GM23338 (cell line): Measurements from ENCODE around the gene FANCG. TPM values are rescaled to one million over a fixed set of nuclear protein-coding genes. Genes with fewer than 3 reads are reported as not detected.

ENCODE experiments used
- ATAC-seq: fragments of 200-7000 bp; cut with Tn5 transposase; 3 replicates; pipeline ENCODE4 v1.9.1; 2020
- DNase-seq: peaks from one replicate; pipeline ENCODE4 v3.0.0-alpha.2; 2015; ENCODE audit warnings: low spot score
- H2AFZ ChIP-seq: fragments of 200-600 bp; sonication (generic); 2 replicates; pipeline ENCODE4 v1.8.0; 2016; ENCODE audit warnings: antibody characterized with exemption, mild to moderate bottlenecking, moderate library complexity
- H3F3A ChIP-seq: fragments of 200-600 bp; sonication (generic); replicated peaks from 2 replicates; pipeline ENCODE4 v1.8.0; 2017; ENCODE audit warnings: antibody characterized with exemption, mixed run types, low read depth
- H3K27ac ChIP-seq: fragments of 200-600 bp; sonication (generic); 2 replicates; pipeline ENCODE4 v1.6.1; 2016; ENCODE audit warnings: low read depth
- H3K27me3 ChIP-seq: fragments of 200-600 bp; sonication (generic); 2 replicates; pipeline ENCODE4 v1.8.0; 2016; ENCODE audit warnings: mild to moderate bottlenecking, mixed run types, moderate library complexity; ENCODE audit not compliant: insufficient read depth
- H3K36me3 ChIP-seq: fragments of 200-600 bp; sonication (generic); 2 replicates; pipeline ENCODE4 v1.8.0; 2016; ENCODE audit warnings: mild to moderate bottlenecking; ENCODE audit not compliant: insufficient read depth
- H3K4me1 ChIP-seq: fragments of 200-600 bp; sonication (generic); 2 replicates; pipeline ENCODE4 v1.8.0; 2016; ENCODE audit warnings: mild to moderate bottlenecking, moderate library complexity; ENCODE audit not compliant: insufficient read depth
- H3K4me2 ChIP-seq: fragments of 200-600 bp; sonication (generic); 2 replicates; pipeline ENCODE4 v1.7.1; 2017; ENCODE audit warnings: mixed run types
- H3K4me3 ChIP-seq: fragments of 200-600 bp; sonication (generic); 2 replicates; pipeline ENCODE4 v1.6.1; 2016; ENCODE audit warnings: mixed run types
- H3K79me2 ChIP-seq: fragments of 200-600 bp; sonication (generic); replicated peaks from 2 replicates; pipeline ENCODE4 v1.8.0; 2017; ENCODE audit warnings: mild to moderate bottlenecking; ENCODE audit not compliant: insufficient read depth
- H3K9me2 ChIP-seq: fragments of 200-600 bp; sonication (generic); 2 replicates; pipeline ENCODE4 v1.8.0; 2017; ENCODE audit not compliant: insufficient read depth
- H4K20me1 ChIP-seq: fragments of 200-600 bp; sonication (generic); replicated peaks from 2 replicates; pipeline ENCODE4 v1.8.0; 2017; ENCODE audit warnings: mild to moderate bottlenecking; ENCODE audit not compliant: insufficient read depth
- H3K27ac Mint-ChIP-seq: 2 replicates; pipeline ENCODE4 v1.8.0; 2020; ENCODE audit warnings: inconsistent platforms, mild to moderate bottlenecking, moderate library complexity, mixed read lengths
- H3K27me3 Mint-ChIP-seq: 3 replicates; pipeline ENCODE4 v1.8.0; 2022; ENCODE audit warnings: low read depth, mild to moderate bottlenecking, moderate library complexity, mixed read lengths, inconsistent platforms; ENCODE audit not compliant: insufficient read depth, poor library complexity
- H3K36me3 Mint-ChIP-seq: 3 replicates; pipeline ENCODE4 v1.8.0; 2021; ENCODE audit warnings: low read depth, mild to moderate bottlenecking, inconsistent platforms, moderate library complexity, mixed read lengths
- H3K4me1 Mint-ChIP-seq: 3 replicates; pipeline ENCODE4 v1.8.0; 2020; ENCODE audit warnings: mild to moderate bottlenecking, inconsistent platforms, mixed read lengths
- H3K4me3 Mint-ChIP-seq: 3 replicates; pipeline ENCODE4 v1.8.0; 2021; ENCODE audit warnings: moderate library complexity, mild to moderate bottlenecking, inconsistent platforms, mixed read lengths
- H3K9me3 Mint-ChIP-seq: 3 replicates; pipeline ENCODE4 v1.8.0; 2020; ENCODE audit warnings: moderate library complexity, mild to moderate bottlenecking, inconsistent platforms, mixed read lengths
- CREB1 ChIP-seq: fragments of 250-450 bp; sonication (Bioruptor Pico); IDR thresholded peaks from 2 replicates; pipeline ENCODE4 v1.5.0; 2020; ENCODE audit warnings: low read depth, mild to moderate bottlenecking, moderate library complexity
- EZH2phosphoT487 ChIP-seq: fragments of 200-600 bp; sonication (generic); IDR thresholded peaks from one replicate; pipeline ENCODE4 v1.8.1; 2018; ENCODE audit warnings: antibody characterized with exemption; ENCODE audit not compliant: unreplicated experiment
- JUNB ChIP-seq: IDR thresholded peaks from one replicate; pipeline ENCODE4 v1.6.1; 2016; ENCODE audit warnings: antibody characterized with exemption; ENCODE audit not compliant: unreplicated experiment
- POLR2AphosphoS5 ChIP-seq: IDR thresholded peaks from 2 replicates; pipeline ENCODE4 v1.6.1; 2016; ENCODE audit warnings: antibody characterized with exemption, low read depth
- STAT1 ChIP-seq: IDR thresholded peaks from one replicate; pipeline ENCODE4 v1.6.1; 2016; ENCODE audit warnings: antibody characterized with exemption; ENCODE audit not compliant: unreplicated experiment
- ZNF114 ChIP-seq: fragments of 250-450 bp; sonication (Bioruptor Pico); IDR thresholded peaks from 2 replicates; pipeline ENCODE4 v1.5.0; 2020; ENCODE audit warnings: mild to moderate bottlenecking, moderate library complexity
- polyA plus RNA-seq: library from polyadenylated mRNA; unstranded; fragments of >200 nt; fragmentation: Nextera tagmentation; extraction: Ambion mirVana; gene quantifications from 2 replicates; pipeline ENCODE4 v1.2.1, GENCODE V29; 2016
- total RNA-seq: library from RNA; depleted of rRNA; stranded (reverse); fragments of >200 nt; shearing (Covaris generic); gene quantifications from 2 replicates; pipeline ENCODE4 v1.2.3, GENCODE V29; 2014
- TF ChIP-seq, protein P1 (sequence below): fragments of 250-450 bp; sonication (Bioruptor Pico); IDR thresholded peaks from 2 replicates; pipeline ENCODE4 v1.5.0; 2020; ENCODE audit warnings: mild to moderate bottlenecking, moderate library complexity

FANCG gene
- total and polyA plus RNA-seq, 2 experiments from 2014 or later: 53.8 to 56.2 TPM

DNA sequence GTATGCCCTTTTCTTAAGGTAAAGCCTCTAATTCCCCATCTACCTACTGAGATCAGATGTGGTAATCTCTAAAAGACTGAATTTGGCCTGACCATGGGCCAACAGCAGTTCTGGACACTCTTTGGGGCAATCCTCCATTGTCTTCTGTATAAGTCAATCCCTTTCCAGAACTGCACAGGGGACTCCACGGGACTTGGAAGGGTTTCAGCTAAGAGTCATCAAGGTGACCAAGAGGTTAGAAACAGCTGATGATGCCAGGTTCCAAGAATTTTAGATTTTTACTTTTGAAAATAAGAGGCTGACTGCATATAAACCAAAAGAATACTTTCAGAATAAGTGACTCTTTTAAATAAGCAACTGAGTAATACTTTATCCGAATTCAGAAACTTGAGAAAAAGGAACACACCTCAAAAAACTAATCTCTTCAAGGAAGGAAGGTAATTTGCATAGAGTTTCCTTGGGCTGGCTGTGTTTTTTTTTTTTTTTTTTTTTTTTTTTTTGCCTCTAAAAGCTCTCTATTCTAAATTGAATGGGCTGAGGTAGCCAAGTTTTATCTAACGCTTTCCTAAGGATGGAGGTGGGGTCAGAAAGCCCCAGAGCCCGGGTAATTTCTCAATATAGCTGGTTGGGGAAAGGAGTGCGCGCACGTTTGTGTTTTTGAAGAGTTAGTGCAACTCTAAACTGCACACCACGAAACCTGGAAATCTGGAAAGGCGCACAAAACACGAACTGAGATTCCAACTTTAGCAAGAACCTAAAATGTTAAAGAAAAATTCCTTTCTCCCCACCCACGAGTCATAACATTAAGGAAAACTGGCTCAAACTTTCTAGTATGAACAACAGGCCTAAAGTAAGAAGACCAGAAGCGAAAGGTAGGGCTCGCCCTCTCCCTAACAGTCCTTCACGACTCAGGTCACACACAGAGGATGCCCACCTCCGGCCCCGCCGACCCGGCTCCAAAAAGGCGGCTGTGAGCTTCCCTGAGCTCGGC is 8.6 kb downstream of the FANCG start (continued):
- TF ChIP-seq EZH2phosphoT487 (no peak), JUNB (no peak), CREB1 (CRISPR knock-in tag) (no peak), POLR2AphosphoS5 (no peak)
- TF ChIP-seq, protein P1, sequence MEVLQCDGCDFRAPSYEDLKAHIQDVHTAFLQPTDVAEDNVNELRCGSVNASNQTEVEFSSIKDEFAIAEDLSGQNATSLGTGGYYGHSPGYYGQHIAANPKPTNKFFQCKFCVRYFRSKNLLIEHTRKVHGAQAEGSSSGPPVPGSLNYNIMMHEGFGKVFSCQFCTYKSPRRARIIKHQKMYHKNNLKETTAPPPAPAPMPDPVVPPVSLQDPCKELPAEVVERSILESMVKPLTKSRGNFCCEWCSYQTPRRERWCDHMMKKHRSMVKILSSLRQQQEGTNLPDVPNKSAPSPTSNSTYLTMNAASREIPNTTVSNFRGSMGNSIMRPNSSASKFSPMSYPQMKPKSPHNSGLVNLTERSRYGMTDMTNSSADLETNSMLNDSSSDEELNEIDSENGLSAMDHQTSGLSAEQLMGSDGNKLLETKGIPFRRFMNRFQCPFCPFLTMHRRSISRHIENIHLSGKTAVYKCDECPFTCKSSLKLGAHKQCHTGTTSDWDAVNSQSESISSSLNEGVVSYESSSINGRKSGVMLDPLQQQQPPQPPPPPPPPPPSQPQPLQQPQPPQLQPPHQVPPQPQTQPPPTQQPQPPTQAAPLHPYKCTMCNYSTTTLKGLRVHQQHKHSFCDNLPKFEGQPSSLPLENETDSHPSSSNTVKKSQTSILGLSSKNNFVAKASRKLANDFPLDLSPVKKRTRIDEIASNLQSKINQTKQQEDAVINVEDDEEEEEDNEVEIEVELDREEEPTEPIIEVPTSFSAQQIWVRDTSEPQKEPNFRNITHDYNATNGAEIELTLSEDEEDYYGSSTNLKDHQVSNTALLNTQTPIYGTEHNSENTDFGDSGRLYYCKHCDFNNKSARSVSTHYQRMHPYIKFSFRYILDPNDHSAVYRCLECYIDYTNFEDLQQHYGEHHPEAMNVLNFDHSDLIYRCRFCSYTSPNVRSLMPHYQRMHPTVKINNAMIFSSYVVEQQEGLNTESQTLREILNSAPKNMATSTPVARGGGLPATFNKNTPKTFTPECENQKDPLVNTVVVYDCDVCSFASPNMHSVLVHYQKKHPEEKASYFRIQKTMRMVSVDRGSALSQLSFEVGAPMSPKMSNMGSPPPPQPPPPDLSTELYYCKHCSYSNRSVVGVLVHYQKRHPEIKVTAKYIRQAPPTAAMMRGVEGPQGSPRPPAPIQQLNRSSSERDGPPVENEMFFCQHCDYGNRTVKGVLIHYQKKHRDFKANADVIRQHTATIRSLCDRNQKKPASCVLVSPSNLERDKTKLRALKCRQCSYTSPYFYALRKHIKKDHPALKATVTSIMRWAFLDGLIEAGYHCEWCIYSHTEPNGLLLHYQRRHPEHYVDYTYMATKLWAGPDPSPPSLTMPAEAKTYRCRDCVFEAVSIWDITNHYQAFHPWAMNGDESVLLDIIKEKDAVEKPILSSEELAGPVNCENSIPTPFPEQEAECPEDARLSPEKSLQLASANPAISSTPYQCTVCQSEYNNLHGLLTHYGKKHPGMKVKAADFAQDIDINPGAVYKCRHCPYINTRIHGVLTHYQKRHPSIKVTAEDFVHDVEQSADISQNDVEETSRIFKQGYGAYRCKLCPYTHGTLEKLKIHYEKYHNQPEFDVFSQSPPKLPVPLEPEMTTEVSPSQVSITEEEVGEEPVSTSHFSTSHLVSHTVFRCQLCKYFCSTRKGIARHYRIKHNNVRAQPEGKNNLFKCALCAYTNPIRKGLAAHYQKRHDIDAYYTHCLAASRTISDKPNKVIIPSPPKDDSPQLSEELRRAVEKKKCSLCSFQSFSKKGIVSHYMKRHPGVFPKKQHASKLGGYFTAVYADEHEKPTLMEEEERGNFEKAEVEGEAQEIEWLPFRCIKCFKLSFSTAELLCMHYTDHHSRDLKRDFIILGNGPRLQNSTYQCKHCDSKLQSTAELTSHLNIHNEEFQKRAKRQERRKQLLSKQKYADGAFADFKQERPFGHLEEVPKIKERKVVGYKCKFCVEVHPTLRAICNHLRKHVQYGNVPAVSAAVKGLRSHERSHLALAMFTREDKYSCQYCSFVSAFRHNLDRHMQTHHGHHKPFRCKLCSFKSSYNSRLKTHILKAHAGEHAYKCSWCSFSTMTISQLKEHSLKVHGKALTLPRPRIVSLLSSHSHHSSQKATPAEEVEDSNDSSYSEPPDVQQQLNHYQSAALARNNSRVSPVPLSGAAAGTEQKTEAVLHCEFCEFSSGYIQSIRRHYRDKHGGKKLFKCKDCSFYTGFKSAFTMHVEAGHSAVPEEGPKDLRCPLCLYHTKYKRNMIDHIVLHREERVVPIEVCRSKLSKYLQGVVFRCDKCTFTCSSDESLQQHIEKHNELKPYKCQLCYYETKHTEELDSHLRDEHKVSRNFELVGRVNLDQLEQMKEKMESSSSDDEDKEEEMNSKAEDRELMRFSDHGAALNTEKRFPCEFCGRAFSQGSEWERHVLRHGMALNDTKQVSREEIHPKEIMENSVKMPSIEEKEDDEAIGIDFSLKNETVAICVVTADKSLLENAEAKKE (CRISPR knock-in tag): no peak

DNA sequence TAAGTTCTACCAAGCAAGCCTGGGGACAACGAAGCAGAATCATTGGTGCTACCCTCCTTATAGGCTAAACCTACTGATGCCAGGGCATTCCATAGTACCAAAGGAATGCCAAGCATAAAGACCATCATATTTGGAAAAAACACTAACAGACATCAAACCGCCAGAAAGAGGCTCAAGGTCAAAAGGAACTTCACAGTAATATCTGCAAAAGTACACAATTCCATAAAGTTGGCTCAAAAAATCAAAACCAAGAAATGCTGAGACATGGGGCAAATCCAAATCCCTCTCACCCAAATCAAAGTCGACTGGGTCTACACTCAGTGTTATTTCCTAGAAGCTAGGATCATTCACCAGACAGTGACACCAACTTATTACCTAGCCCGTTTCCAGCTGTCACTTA is 10.7 kb downstream of the FANCG start:
- no peak overlapping the region for H3K27ac ChIP-seq
- H3K4me3 ChIP-seq: 0 out of 2 replicates have a peak overlapping the region, but pooled peaks have one; percentile 14
- H2AFZ ChIP-seq: no peak overlapping the region
- H3K36me3 Mint-ChIP-seq: peaks cover 80% of the 10 kb centered on the region
- peak overlapping the region; percentile 59; the same call in 1 of the 2 replicates for H3K27ac Mint-ChIP-seq
- H3K9me2 ChIP-seq: no peaks in the 10 kb centered on the region
- H3K79me2 ChIP-seq: peaks cover 73% of the 10 kb centered on the region
- H3K4me1 ChIP-seq: peaks cover 15% of the 10 kb centered on the region
- peaks cover 26% of the 10 kb centered on the region for H3K4me1 Mint-ChIP-seq
- 0 out of 3 replicates have a peak, but pooled peaks cover 2% of the 10 kb centered on the region for H3K9me3 Mint-ChIP-seq
- no peaks in the 10 kb centered on the region for H3K27me3 ChIP-seq
- H4K20me1 ChIP-seq: peaks cover 51% of the 10 kb centered on the region
- DNase-seq (no peak), ATAC-seq (no peak)
- H3K4me3 Mint-ChIP-seq: peak overlapping the region; percentile 31; the same call in 2 of the 3 replicates
- peaks cover 47% of the 10 kb centered on the region for H3K36me3 ChIP-seq
- peaks cover 9% of the 10 kb centered on the region for H3K27me3 Mint-ChIP-seq
- H3F3A ChIP-seq: peaks cover 13% of the 10 kb centered on the region
- H3K4me2 ChIP-seq: peak overlapping the region; percentile 21; the same call in 1 of the 2 replicates
- no peak for TF ChIP-seq EZH2phosphoT487
- TF ChIP-seq ZNF114: no peak
- TF ChIP-seq, protein P1 (CRISPR knock-in tag): no peak
- no peak for TF ChIP-seq STAT1
- TF ChIP-seq JUNB: no peak
- no peak for TF ChIP-seq POLR2AphosphoS5
